22Rv1 (cell line): ENCODE results near the gene IGSF8.

ENCODE experiments used
- CTCF ChIP-seq: fragments of 450-650 bp; IDR thresholded peaks from 2 replicates; pipeline ENCODE4 v1.5.1; 2017; ENCODE audit warnings: mild to moderate bottlenecking
- ZFX ChIP-seq: fragments of 450-650 bp; IDR thresholded peaks from 2 replicates; pipeline ENCODE4 v1.6.1; 2017; ENCODE audit warnings: antibody characterized with exemption, borderline replicate concordance

- TF ChIP-seq CTCF (no peak), ZFX (no peak)
These were observed 46.5 kb upstream of the IGSF8 start for GRCh38 chr1:160144921-160145320.
